Panc1 (cell line): ENCODE data around the gene TACC2. TPM values are rescaled to one million over a fixed set of nuclear protein-coding genes. Genes with fewer than 3 reads are reported as not detected.

ENCODE experiments used
- ATAC-seq: fragments of 200-7000 bp; cut with Tn5 transposase; 2 replicates; pipeline ENCODE4 v1.9.1; 2020; ENCODE audit warnings: mild to moderate bottlenecking, moderate library complexity
- BruUV-seq: library from RNA; stranded (reverse); fragments of 400-500 nt; replicated peaks from 2 replicates; lab custom pipeline; 2021; lab: Mats Ljungman, UMichigan
- CTCF ChIA-PET: fragments of 300-600 bp; sonication (Branson Sonifier 250); formaldehyde crosslinking; loops from one replicate; lab custom pipeline; 2022; ENCODE audit warnings: antibody characterized with exemption; lab: Charles Lee
- POLR2A ChIA-PET: fragments of 300-600 bp; sonication (Branson Sonifier 250); formaldehyde crosslinking; loops from one replicate; lab custom pipeline; 2022; ENCODE audit warnings: antibody characterized with exemption; lab: Charles Lee
- DNase-seq: peaks from one replicate; pipeline ENCODE4 v3.0.0-alpha.2; 2010; ENCODE audit warnings: low read depth, low spot score
- H3K27ac ChIP-seq: 2 replicates; pipeline ENCODE4 v1.5.1; 2011; ENCODE audit warnings: mild to moderate bottlenecking, low read length, inconsistent platforms
- H3K27me3 ChIP-seq: fragments of 200-500 bp; sonication (Bioruptor generic); 2 replicates; pipeline ENCODE4 v1.6.0; 2014; ENCODE audit warnings: low read length, inconsistent platforms; ENCODE audit not compliant: control insufficient read depth, insufficient read depth
- H3K36me3 ChIP-seq: fragments of 200-500 bp; sonication (Bioruptor generic); 2 replicates; pipeline ENCODE4 v1.5.1; 2014; ENCODE audit warnings: inconsistent platforms, mild to moderate bottlenecking, low read length, moderate library complexity; ENCODE audit not compliant: control insufficient read depth, insufficient read depth
- H3K4me1 ChIP-seq: 2 replicates; pipeline ENCODE4 v1.5.1; 2011; ENCODE audit warnings: inconsistent platforms, mild to moderate bottlenecking, low read length, moderate library complexity; ENCODE audit not compliant: control insufficient read depth, insufficient read depth
- H3K4me3 ChIP-seq, 2 experiments: 2 replicates each; pipeline ENCODE4 v1.5.1; 2011 to 2012; ENCODE audit warnings: low read depth in 2 of 2, low read length in 2 of 2, mild to moderate bottlenecking in 2 of 2, inconsistent platforms in 1 of 2, moderate library complexity in 1 of 2
- H3K9me3 ChIP-seq: fragments of 200-500 bp; sonication (Bioruptor generic); 2 replicates; pipeline ENCODE4 v1.5.1; 2014; ENCODE audit warnings: low read depth, mild to moderate bottlenecking, inconsistent platforms, low read length, moderate library complexity; ENCODE audit not compliant: control insufficient read depth, insufficient read depth
- POLR2AphosphoS5 ChIP-seq: IDR thresholded peaks from 2 replicates; pipeline ENCODE4 v1.6.1; 2012; ENCODE audit warnings: mild to moderate bottlenecking, low read depth, low read length, moderate library complexity
- SIN3A ChIP-seq: IDR thresholded peaks from 2 replicates; pipeline ENCODE4 v1.6.1; 2012; ENCODE audit warnings: low read depth, mild to moderate bottlenecking, low read length, moderate library complexity, borderline replicate concordance; ENCODE audit not compliant: insufficient read depth
- TCF7L2 ChIP-seq: IDR thresholded peaks from 2 replicates; pipeline ENCODE4 v1.6.1; 2011; ENCODE audit warnings: mild to moderate bottlenecking, low read depth, low read length, inconsistent platforms
- in situ Hi-C: cut with HindIII; loops from 2 replicates; pipeline ENCODE4 v1.10.0; 2016; ENCODE audit warnings: low sequenced_read_pairs, low pct_unique_long_range_greater_than_20kb
- intact Hi-C: fragments of 100-400 bp; cut with micrococcal nuclease; formaldehyde crosslinking; loops from one replicate; pipeline ENCODE4 v1.10.0; 2022; ENCODE audit not compliant: unreplicated experiment
- total RNA-seq: library from RNA; stranded (reverse); gene quantifications from one replicate; pipeline ENCODE4 v1.2.1, GENCODE V29; 2021; ENCODE audit not compliant: unreplicated experiment
- TF ChIP-seq, protein P1 (sequence below), 2 experiments: IDR thresholded peaks; 2 replicates each; pipeline ENCODE4 v1.6.1; 2011 to 2012; ENCODE audit warnings: low read depth in 2 of 2, control low read depth in 1 of 2, low read length in 1 of 2, mild to moderate bottlenecking in 1 of 2, moderate library complexity in 1 of 2; ENCODE audit not compliant: insufficient read depth in 1 of 2

TACC2 gene
- total RNA-seq, 1 experiment from 2014 or later, result 133 TPM

- BruUV-seq, result no TSS peak
- TF ChIP-seq SIN3A (no peak), POLR2AphosphoS5 (no peak), TCF7L2 (no peak)
- H3K36me3 ChIP-seq, result no peaks in the 10 kb centered on the region; the same call in 1 of the 2 replicates
Measured at GRCh38 chr10:122144199-122144598, 155.2 kb downstream of the TACC2 start.

DNA sequence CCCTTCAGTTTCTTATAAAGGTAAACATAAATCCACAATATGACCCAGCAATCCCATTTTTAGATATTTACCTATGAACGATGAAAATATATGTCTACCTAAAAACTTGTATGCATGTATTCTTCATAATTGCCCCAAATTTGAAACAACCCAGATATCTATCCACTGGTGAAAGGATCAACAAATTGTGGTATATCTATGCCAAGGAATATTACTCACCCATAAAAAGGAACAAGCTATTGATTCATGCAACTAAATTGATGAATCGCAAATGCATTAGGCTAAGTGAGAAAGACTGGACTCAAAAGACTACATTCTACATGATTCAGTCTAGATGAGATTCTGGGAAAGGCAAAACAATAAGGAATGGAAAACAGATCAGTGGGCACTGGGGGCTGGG lies 156.2 kb downstream of the TACC2 start:
- intact Hi-C loops, result no loop called here
- ChIA-PET CTCF (no interaction called here), POLR2A (no interaction called here)
- no peaks in the 10 kb centered on the region; the same call in 1 of the 2 replicates for H3K36me3 ChIP-seq
- in situ Hi-C loops, result no loop called here
- H3K9me3 ChIP-seq, result peaks cover 3% of the 10 kb centered on the region; the same call in 1 of the 2 replicates
- no peak overlapping the region for H3K27ac ChIP-seq
- no peak for DNase-seq
- H3K4me1 ChIP-seq, result peaks cover 38% of the 10 kb centered on the region
- no peak for TF ChIP-seq TCF7L2
- no peak overlapping the region for H3K4me3 ChIP-seq
- no peaks in the 10 kb centered on the region for H3K27me3 ChIP-seq
- BruUV-seq, result no TSS peak
- no peak for ATAC-seq

More at GRCh38 chr10:122144199-122144598, 155.2 kb downstream of the TACC2 start:
- DNase-seq (no peak), ATAC-seq (no peak)
- Histone ChIP-seq H3K27me3 (no peaks in the 10 kb centered on the region), H3K27ac (no peak overlapping the region), H3K4me1 (peaks cover 47% of the 10 kb centered on the region), H3K9me3 (peaks cover 3% of the 10 kb centered on the region; the same call in 1 of the 2 replicates), H3K4me3 (no peak overlapping the region)
- in situ Hi-C loops, result no loop called here
- ChIA-PET CTCF (no interaction called here), POLR2A (no interaction called here)
- intact Hi-C loops, result no loop called here

GRCh38 chr10:122147663-122148062 lies 158.7 kb downstream of the TACC2 start:
- TF ChIP-seq, protein P1, sequence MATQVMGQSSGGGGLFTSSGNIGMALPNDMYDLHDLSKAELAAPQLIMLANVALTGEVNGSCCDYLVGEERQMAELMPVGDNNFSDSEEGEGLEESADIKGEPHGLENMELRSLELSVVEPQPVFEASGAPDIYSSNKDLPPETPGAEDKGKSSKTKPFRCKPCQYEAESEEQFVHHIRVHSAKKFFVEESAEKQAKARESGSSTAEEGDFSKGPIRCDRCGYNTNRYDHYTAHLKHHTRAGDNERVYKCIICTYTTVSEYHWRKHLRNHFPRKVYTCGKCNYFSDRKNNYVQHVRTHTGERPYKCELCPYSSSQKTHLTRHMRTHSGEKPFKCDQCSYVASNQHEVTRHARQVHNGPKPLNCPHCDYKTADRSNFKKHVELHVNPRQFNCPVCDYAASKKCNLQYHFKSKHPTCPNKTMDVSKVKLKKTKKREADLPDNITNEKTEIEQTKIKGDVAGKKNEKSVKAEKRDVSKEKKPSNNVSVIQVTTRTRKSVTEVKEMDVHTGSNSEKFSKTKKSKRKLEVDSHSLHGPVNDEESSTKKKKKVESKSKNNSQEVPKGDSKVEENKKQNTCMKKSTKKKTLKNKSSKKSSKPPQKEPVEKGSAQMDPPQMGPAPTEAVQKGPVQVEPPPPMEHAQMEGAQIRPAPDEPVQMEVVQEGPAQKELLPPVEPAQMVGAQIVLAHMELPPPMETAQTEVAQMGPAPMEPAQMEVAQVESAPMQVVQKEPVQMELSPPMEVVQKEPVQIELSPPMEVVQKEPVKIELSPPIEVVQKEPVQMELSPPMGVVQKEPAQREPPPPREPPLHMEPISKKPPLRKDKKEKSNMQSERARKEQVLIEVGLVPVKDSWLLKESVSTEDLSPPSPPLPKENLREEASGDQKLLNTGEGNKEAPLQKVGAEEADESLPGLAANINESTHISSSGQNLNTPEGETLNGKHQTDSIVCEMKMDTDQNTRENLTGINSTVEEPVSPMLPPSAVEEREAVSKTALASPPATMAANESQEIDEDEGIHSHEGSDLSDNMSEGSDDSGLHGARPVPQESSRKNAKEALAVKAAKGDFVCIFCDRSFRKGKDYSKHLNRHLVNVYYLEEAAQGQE (IDR thresholded peaks at IDR 0.05; ENCODE audit: insufficient read depth in 1 of 2, low read depth in 2 of 2, low read length in 1 of 2), result no peak
- Histone ChIP-seq H3K4me1 (peaks cover 13% of the 10 kb centered on the region), H3K27me3 (no peaks in the 10 kb centered on the region), H3K9me3 (peaks cover 3% of the 10 kb centered on the region; the same call in 1 of the 2 replicates), H3K27ac (no peak overlapping the region), H3K4me3 (no peak overlapping the region), H3K36me3 (no peaks in the 10 kb centered on the region; the same call in 1 of the 2 replicates)
- POLR2A ChIA-PET, result no interaction called here
- no TSS peak for BruUV-seq
- in situ Hi-C loops, result no loop called here
- DNase-seq (no peak), ATAC-seq (no peak)
- intact Hi-C loops, result no loop called here
- CTCF ChIA-PET, result interaction anchor here (0.7 kb wide), 1 partner anchor 97 kb away, joined by 5 read pairs; no protein-coding TSS in a partner anchor
